ENCODE data around the gene BBIP1.
"Not testable (repeated sequence)": the region's sequence is repeated elsewhere in the genome, so short reads cannot be mapped to it uniquely, and the experiment has no call there.

Gene BBIP1

DNA sequence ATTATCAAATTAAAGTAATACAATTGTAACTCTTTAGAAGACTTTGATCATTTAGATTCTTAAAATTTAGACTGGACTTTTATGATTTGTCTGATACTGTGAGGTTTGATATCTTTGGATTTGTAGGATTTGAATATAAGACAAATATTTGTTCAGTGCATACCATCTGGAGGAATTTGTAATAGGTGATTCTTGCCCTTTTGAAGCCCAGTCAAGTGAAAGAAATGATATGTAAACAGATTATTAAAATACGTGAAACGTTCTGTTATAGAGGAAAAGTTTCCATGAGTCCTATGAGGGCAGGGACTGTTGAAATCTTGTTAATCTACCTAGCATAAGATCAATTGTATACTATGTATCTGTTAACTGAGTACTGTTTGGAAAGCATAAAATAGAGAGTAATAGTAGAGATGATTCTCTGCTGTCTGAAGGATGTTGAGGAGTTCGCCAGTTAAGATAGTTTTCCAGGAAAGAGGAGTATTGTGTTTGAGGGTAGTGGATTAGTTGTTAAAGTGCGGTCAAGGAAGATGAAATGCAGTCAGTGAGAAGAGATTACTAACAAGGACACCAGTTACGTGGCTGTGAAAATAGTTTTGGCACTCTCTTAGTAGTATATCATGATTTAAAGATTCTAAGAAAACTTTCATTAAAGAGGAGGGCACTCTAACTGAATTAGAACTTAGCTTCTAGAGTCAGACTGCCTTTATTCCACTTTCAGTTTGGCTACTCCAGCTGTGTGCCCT, 32.9 kb downstream of the BBIP1 start:
- DNase-seq (ENCODE audit: low spot score): no peak

DNA sequence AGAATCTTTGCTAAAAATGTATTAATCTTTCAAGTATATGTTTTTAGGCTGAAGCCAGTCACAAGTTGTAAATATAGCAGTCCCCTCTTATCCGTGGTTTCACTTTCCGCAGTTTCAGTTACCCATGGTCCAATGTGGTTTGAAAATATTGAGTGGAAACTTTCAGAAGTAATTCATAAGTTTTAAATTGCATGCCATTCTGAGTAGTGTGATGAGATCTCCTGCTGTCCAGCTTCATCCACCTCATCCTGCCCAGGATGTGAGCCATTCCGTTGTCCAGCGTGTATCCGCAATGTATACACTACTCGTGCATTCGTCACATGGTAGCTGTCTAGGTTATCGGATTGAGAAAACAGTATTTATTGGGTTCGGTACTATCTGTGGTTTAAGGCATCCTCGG, 35.1 kb downstream of the BBIP1 start:
- DNase-seq (ENCODE audit: low spot score): no peak

DNA sequence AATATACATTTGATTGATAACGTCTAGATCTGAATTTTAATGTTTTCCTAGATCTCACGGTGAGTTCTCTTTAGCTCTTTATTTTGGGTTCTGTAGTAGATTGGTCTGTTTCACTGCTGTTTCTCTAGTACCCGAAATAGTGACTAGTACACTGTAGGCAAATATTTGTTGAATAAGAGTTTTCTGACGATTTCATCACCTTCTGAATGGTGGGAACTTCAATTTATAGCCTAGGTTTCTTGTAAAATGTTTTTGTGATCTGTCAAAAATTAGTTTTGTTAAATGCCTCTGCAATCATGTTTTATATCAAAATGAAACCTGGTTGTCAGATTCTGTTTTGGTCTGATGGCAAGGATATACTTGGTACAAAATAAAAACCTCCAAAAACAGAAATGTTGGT, 37.1 kb downstream of the BBIP1 start:
- DNase-seq (ENCODE audit: low spot score): no peak

DNA sequence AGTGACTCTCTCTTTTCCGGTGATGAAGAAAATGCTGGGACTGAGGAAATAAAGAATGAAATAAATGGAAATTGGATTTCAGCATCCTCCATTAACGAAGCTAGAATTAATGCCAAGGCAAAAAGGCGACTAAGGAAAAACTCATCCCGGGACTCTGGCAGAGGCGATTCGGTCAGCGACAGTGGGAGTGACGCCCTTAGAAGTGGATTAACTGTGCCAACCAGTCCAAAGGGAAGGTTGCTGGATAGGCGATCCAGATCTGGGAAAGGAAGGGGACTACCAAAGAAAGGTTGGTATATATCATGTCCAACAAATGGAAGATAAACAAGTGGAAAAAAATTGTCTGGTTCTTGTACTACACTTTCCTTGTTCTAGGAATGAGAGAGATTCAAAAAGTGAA, 37.7 kb downstream of the BBIP1 start:
- no peak for DNase-seq (ENCODE audit: low spot score)

DNA sequence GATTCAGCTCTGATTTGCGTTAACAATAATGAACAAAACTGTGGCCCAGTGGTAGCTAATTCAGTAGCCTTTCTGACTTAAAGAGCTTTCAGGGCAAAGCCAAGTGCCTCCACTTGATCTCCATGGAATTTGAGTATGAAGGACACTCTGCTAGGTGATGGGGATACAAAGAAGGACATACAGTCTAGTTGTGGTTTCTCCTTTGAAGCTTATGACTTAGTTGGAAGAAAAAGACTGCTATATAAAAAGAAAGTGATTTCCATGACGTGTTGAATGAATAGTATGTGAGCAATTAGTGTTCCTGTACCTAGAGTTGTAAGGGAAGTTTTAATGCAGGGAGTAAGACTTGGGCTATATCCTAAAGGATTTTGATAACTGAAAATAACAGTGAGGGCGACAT, 39.0 kb downstream of the BBIP1 start:
- DNase-seq (ENCODE audit: low spot score): no peak

DNA sequence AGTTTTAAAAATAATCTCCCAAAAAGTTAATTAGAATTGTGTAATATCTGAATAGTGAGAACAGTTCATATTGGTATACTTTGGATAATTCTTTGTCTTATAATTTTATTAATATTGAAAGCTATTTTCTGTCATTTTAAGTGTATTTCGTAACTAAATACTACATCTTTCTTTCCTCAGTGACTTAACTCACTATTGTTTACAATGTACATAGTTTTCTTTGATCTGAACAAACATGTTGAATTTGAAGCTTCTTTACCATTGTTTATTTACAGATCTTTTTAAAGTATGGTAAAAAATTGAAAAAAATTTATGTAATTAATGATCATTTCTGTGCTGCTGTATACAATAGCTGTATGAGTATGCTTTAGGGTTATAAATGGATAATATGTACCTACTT, 42.2 kb downstream of the BBIP1 start:
- DNase-seq (ENCODE audit: low spot score): no peak

DNA sequence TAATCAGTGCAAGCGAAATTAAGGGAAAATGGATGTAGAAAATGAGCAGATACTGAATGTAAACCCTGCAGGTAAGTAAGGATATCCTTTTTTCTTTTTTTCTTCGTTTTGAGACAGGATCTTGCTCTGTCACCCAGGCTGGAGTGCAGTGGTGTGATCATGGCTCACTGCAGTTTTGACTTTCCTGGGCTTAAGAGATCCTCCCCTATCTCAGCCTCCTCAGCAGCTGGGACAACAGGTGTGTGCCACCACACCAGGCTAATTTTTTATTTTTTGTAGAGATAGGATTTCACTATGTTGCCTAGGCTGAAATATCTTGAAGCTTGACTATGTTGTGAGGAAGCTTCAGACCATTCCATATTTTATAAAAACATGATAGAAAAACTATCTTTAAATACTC, 43.0 kb downstream of the BBIP1 start:
- DNase-seq (ENCODE audit: low spot score): no peak

DNA sequence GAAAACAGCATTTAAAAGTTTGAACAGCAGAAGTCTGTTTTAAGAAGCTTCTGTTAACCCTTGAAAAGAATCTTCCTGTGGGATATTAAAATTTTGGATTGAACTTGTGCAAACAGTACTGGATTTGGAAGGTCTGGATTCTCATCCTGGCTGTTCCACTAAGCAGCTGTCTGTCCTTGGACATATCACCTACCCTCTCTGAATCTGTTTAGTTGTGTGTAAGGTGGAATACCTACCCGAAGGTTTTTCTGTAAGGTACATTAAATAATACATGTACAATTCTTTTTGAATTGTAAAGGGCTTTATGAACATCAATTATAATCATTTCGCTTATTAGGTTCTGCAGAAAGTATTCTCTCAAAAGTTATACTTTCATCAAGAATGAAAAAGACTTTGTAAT, 45.0 kb downstream of the BBIP1 start:
- no peak for DNase-seq (ENCODE audit: low spot score)

DNA sequence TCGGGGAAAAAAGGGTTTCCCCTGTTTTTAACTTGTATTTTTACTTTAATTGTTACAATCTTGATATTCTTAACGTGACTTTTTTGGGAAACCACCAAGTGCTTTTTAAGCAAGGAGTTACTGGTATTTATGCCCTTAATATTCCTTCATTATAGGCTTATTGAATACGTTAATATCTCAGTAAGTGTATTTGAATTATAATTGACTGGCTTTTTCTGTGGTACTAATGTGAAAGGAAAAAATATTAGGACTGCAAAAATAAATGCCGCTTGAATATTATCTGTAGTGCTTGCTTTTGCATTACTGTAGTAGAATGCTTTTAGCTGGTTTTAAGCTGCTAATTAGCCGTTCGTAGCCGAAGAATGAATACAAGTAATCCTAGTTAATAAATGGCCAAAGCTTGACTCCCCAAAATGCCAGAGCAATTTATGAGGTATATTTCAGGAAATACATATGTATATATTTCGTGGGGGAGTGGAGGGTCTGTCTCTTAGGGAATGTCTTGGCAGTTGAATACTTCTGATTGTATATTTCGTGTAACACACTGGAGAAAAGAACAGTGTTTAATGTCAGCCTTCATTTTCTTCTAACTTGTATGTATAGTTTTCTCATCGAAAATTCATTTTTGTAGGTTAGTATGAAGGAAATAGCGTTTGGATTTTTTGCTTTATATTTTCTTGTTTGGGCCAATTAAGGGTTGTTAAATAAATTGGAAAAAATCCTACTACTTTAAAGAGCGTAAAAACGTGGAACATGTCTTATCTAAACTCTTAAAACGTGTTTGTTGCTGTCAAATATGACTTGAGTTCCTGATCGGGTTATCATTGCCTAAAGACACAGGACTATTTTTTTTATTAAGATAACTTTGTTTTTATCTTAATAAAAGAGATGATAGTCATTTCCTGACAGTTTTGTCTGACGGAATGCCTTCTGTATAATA, 45.7 kb downstream of the BBIP1 start:
- no peak for DNase-seq (ENCODE audit: low spot score)

DNA sequence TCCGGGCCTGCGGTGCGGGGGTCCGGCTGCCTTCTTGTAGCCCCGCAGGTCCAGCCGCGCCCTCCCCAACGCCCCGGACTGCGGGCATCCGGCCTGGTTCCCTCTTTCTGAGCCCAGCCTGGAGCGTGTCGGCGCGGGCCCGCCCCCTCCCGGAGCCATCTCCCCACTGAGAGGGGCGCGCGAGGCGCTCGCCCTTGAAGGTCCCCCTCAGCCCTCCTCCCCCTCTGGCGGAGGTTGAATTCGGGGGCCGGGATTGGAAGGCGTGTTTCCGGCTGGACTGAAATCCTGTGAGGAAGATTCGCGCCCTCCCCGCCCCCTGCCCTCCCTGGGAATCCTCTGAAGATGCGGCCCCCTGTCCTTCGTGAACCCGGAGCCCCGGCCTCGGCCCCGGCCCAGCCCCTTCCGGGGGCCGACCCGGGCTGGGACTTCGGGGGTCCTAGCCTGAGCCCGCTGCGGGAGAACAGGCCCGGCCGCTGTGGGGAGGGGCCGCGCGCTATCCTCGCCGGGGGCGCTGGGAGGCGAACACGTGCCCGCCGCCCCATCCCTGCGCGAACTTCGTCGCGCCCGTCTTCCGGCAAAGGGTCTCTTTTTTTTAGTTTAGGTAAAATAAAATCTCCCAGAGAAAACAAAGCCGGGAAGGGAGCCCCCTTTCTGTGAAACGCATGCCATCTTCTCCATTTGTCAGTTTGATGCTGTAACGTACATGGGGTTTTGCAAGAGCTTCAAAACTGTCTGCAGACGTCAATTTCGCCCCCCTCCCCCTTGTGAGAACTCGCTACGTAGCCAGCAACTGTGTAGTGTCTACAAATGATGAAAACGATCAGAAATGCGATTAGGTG, 46.6 kb downstream of the BBIP1 start:
- peak; percentile 75 for DNase-seq (ENCODE audit: low spot score)

DNA sequence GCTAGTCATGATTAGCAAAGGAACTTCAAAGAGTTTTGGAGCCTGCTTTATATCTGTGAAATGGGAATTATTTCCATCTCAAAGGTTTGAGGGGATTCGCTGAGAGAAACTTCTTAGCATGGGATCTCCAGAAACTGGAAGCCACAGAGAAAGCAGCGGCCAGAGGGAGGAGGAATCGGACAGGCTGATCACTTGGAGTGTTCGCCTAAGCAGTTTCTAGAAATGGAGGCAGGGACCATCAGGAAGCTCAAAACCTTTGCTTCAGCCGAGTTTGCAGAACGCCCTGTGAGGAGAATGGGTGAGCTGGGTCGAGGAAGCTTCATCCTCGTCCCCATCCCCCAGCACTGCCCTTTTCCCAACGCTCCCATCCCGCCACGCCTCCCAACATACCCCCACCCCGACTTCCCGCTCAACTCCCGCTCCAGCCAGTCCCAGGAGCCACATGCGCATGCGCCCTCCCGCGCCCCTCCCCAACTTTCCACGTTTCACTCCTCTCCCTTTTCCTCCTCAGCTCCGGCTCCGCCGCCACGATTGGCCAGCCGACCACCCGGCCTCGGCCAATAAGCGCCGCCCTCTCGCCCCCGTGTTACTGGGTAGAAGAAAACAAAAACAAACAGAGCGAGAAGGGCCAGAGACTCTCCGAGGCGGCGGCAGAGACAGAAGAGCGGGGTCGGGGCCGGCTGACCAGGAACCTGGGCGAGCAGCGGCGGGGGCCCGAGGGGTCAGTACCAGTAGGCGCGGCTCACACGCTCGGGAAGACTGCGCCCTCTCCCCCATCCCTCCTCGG, 47.5 kb downstream of the BBIP1 start, which contains the start of gene PDCD4:
Gene PDCD4, plus strand, starts transcription at position 631 of the 787 bp plus-strand sequence. CDS start 4,100 bp downstream, outside the sequence.
- peak; percentile 96 for DNase-seq (ENCODE audit: low spot score)

DNA sequence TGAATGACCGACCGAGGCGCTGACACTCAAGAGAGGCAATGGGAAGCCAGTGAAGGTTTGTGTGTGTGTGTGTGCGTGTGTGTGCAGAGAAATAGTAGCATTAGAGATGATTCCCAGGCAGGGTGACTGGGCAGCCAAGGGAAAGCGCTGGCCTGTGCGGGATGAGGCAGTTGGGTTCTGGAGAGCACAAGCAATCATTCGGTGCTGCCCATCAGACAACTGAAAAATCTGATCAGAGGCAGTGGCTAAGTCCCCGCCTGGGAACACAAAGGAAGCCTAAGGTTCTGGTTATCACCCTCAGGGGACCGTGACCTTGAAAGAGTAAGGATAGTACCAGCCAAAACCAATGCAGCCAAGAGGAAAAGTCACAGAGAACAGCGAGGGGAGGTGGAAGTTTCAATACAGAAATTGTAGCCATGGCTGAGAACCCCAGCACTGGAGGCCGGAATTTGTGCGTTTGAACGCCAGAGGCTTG, 48.1 kb downstream of the BBIP1 start:
- no peak for DNase-seq (ENCODE audit: low spot score)

DNA sequence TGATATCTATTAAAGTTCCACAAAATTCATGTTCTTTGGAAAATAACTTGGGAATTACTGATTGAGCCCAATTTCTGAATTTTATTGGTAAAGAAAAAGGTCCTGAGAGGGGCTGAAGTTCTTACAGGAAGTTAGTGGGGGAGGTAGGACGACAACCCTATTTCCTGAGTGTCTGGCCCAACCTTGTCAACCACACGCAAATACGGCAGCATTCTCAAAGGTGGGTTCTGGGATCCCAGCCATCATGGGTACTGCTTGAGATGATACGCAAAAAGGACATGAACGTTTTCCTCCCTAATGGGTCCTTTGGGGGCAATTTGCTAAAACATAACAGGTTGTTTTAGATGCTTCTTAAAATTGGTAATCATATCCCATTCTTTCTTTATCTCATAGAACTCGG, 50.0 kb downstream of the BBIP1 start:
- DNase-seq (ENCODE audit: low spot score): no peak

DNA sequence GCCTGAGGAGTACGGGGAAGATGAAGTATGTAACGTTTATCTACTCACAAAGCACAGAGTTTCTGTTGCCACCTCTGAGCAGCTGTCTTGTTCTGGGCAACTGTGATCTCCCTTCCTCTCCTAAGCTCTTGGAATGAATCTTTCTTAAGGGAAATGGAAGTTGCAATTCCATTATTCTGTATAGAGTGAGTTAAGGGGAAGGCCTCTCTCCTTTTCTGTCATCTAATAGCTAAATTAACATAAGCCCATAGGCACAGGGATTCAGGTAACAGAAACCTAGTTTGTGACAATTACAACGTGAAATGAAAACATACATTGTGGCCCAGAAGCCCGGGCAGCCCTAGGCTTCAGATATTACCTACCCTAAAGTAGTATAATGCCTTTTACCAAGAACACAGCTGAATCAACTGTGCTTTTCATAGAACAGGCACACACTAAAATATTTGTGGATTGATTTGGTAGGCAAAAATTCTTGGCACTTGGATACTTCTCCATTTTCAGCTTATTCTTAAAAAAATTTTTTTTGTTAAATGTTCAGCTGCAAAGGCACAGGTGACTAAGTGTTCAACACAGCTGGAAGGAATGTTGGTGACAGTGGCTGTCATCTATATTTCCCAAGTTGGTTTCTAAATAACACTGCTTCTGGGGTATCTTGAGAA, 51.0 kb downstream of the BBIP1 start:
- no peak for DNase-seq (ENCODE audit: low spot score)

DNA sequence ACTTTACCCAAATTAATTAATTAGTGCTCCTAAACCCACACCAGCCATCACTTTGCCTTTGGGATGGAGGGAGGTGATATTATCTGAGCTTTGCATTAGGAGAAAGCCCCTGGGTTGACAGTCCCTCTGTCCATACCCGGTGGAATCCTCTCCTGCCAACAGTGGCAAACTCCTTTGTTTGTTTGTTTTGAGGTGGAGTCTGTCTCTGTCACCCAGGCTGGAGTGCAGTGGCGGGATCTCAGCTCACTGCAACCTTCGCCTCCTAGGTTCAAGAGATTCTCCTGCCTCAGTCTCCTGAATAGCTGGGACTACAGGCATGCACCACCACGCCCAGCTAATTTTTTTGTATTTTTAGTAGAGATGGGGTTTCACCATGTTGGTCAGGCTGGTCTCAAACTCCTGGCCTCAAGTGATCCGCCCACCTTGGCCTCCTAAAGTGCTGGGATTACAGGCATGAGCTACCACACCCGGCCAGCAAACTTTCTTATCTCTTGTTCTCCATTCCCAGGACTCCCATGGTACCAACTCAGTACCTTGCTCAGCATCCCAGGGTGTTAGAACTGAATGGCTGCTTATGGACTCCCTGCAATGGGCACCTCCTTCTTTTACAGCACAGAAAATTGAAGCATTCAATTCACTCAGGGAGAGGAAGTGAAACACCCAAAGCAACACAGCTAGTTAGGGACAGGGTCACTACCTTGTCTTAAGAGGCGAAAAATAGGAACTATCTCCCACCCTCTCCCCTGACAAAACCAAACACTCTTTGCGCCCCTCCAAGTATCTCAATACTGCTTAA, 51.8 kb downstream of the BBIP1 start:
- DNase-seq (ENCODE audit: low spot score): not testable (repeated sequence)

DNA sequence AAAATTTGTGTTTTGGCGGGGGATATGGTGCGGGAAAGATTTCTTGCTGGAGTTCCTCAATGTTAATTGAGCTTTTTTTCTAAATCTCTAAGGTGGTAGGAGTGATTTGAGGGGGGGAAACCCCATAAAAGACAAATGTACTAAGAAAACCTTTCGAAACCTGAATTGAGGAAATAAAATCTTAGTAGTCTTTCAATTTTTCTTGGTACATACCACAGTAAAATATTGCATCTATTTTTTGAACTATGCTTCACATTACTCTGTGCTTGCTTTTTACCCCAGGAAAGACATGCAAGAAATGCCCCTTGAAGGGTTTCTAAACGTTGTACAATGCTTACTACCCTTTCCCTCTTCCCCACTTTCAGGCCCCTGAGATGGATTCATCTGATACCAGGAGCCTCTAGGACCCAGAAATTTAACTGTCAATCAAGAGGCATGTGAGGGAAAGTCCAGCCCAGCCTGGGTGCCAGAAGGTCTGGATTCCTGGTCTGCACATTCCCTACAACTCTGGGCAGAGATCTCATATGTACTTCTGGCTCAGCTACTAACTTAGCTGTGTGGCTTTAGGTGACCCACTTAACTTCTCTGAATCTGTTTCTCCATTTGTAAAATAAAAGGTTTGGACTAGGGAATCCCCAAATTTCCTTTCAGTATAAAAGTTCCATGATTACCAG, 53.0 kb downstream of the BBIP1 start:
- no peak for DNase-seq (ENCODE audit: low spot score)

DNA sequence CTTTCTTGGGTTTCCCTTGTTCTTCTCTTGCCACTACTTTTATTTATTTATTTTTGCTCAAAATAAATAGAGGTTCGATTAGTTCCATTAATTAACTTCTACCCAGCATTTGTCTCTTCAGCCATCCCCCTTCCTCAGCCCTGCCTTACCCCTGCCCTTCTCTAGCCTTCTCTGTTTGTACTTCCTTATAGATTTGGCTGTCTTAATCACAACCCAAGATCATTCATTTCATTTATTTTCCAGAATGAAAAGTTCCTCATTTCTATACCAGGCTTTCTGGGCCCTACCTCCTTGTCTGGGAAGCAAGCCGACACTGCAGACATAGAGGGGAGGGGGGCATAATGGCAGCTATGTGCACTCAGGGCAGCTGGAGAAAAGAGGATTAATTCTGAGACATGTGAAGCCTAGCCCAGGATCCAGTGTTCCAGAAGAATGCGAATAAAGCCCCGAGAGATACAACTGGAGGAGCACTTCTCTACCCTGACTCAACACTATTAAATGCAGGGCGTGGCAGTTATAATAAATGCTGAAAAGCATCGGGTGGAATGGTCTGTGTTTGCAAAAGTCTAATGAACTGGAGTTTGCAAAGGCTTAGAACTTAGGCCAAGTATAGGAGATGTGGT, 53.7 kb downstream of the BBIP1 start:
- no peak for DNase-seq (ENCODE audit: low spot score)

DNA sequence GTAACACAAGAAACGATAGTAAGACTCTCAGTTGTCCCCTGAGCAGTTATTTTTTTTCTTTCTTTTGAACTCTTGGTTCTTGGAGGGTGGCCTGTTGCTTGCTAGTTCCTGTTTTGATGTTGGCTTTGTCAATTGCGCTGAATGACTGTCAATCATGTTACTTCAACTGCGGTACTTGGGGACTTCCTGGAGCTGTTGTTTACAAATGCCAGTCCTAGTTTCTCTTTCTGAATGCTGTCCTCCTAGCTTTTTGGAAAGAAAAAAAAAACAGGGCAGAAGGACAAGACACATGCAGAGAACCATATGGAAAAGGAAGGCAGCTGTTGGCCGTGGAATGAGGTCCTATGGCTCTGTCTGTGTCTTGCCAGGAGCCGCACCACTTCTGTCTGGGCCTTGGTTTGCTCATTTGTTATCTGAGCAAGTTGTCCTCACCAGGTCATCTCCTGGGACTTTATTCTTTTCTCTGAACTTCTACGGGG, 54.3 kb downstream of the BBIP1 start:
- no peak for DNase-seq (ENCODE audit: low spot score)

DNA sequence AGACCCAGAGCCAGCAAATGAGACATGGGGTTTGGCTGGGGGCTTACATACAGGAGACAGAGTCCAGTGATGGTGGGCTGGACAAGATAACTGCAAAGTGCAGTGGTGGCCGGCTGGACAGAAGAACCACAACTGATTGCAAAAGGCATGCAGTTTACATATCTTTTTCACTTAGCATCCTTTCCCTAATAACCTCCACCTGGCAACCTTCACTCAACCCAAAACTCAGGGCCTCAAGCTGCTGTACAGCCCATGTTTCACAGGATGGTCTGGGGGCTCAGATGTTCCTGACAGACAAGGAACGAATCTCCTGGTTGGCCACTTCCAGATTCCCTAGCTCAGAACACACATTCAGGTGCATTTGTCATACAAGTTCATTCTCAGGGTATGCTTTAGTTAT, 55.0 kb downstream of the BBIP1 start:
- no peak for DNase-seq (ENCODE audit: low spot score)

All from iPS-NIHi11 (cell line).